ENCODE data around the gene SRF.

GRCh38 chr6:43223175-43223574 is 52.1 kb downstream of the SRF start:
- no peak for TF ChIP-seq CTCF (conservative IDR thresholded peaks at IDR 0.05)
- no peak for TF ChIP-seq EZH2 (IDR thresholded peaks at IDR 0.05; ENCODE audit: low read depth)
